T-cell (primary cell): ENCODE measurements around the gene CD8B2. TPM values are rescaled to one million over a fixed set of nuclear protein-coding genes. Genes with fewer than 3 reads are reported as not detected.
"Not testable (repeated sequence)": the region's sequence is repeated elsewhere in the genome, so short reads cannot be mapped to it uniquely, and the experiment has no call there.

Source experiments
- ATAC-seq, 4 experiments: fragments of 200-7000 bp in 3 of 4; fragments of 150-1000 bp in 1 of 4; cut with Tn5 transposase; replicated peaks in 1 of 4; 1 replicate in 3 of 4; 2 replicates in 1 of 4; pipeline ENCODE4 v1.10.0; 2021; ENCODE audit warnings: moderate library complexity in 3 of 4, mild to moderate bottlenecking in 2 of 4, moderate number of reproducible peaks in 1 of 4
- CTCF ChIA-PET, 2 donors: fragments of 300-600 bp; sonication (Branson Sonifier 250); formaldehyde crosslinking; loops; one replicate each; lab custom pipeline; 2022; ENCODE audit warnings: antibody characterized with exemption in 2 of 2; lab: Charles Lee
- POLR2A ChIA-PET, 2 donors: fragments of 300-600 bp; sonication (Branson Sonifier 250); formaldehyde crosslinking; loops; one replicate each; lab custom pipeline; 2022; ENCODE audit warnings: antibody characterized with exemption in 2 of 2; lab: Charles Lee
- DNase-seq, 35 experiments: peaks; one replicate each; pipeline versions ENCODE4 v3.0.0 to v3.0.0-alpha.2; 2013 to 2023
- H3K27ac ChIP-seq: one replicate; pipeline ENCODE4 v1.5.1; 2013; ENCODE audit warnings: low read length
- H3K27me3 ChIP-seq, 2 experiments: replicated peaks in 1 of 2; 1 replicate in 1 of 2; 2 replicates in 1 of 2; pipeline versions ENCODE4 v1.6.1 to v1.7.0; 2013; ENCODE audit warnings: low read length in 1 of 2, mixed read lengths in 1 of 2; ENCODE audit not compliant: control insufficient read depth in 2 of 2, insufficient read depth in 2 of 2; ENCODE audit errors: extremely low read depth in 1 of 2
- H3K36me3 ChIP-seq, 2 donors: 1 replicate in 1 of 2; 2 replicates in 1 of 2; pipeline versions ENCODE4 v1.6.1 to v1.7.0; 2013; ENCODE audit warnings: low read length in 1 of 2; ENCODE audit not compliant: control insufficient read depth in 2 of 2, insufficient read depth in 1 of 2; ENCODE audit errors: extremely low read depth in 1 of 2
- H3K4me1 ChIP-seq, 2 experiments: 1 replicate in 1 of 2; 2 replicates in 1 of 2; pipeline versions ENCODE4 v1.6.1 to v1.7.0; 2013; ENCODE audit warnings: low read length in 2 of 2, mixed read lengths in 1 of 2; ENCODE audit not compliant: insufficient read depth in 2 of 2, control insufficient read depth in 1 of 2; ENCODE audit errors: extremely low read depth in 1 of 2
- H3K4me3 ChIP-seq, 2 donors: 1 replicate in 1 of 2; 2 replicates in 1 of 2; pipeline versions ENCODE4 v1.5.1 to v1.7.0; 2013; ENCODE audit warnings: mild to moderate bottlenecking in 2 of 2, low read length in 1 of 2, moderate library complexity in 1 of 2; ENCODE audit not compliant: control insufficient read depth in 1 of 2; ENCODE audit errors: extremely low read depth in 1 of 2
- H3K9me3 ChIP-seq: 2 replicates; pipeline ENCODE4 v1.7.0; 2013
- H3K27ac Mint-ChIP-seq, 2 donors: one replicate each; pipeline ENCODE4 v1.8.0; 2020 to 2021; ENCODE audit warnings: mild to moderate bottlenecking in 2 of 2, mixed read lengths in 2 of 2
- H3K27me3 Mint-ChIP-seq, 2 donors: one replicate each; pipeline ENCODE4 v1.8.0; 2021 to 2022; ENCODE audit warnings: mixed read lengths in 2 of 2
- H3K36me3 Mint-ChIP-seq: one replicate; pipeline ENCODE4 v1.8.0; 2021; ENCODE audit warnings: mixed read lengths
- H3K4me1 Mint-ChIP-seq, 3 donors: one replicate each; pipeline ENCODE4 v1.8.0; 2020 to 2022; ENCODE audit warnings: mixed read lengths in 3 of 3, mild to moderate bottlenecking in 1 of 3
- H3K4me3 Mint-ChIP-seq, 3 donors: one replicate each; pipeline ENCODE4 v1.8.0; 2020 to 2022; ENCODE audit warnings: mild to moderate bottlenecking in 3 of 3, mixed read lengths in 3 of 3, moderate library complexity in 3 of 3
- H3K9me3 Mint-ChIP-seq, 3 donors: one replicate each; pipeline ENCODE4 v1.8.0; 2020 to 2022; ENCODE audit warnings: mixed read lengths in 3 of 3
- WGBS: methylation state at CpG from one replicate; pipeline ENCODE4 v1.1.5; 2013; ENCODE audit warnings: missing lambda C conversion rate; ENCODE audit not compliant: insufficient coverage; 5-methylcytosine and 5-hydroxymethylcytosine counted together
- total RNA-seq, 35 experiments: library from RNA in 6 of 35; stranded (reverse) in 6 of 35; fragments of 120-200 nt in 1 of 35; gene quantifications; one replicate each; pipeline versions ENCODE4 v1.2.1 to v1.2.4 and lab custom pipeline; 2013 to 2026

Gene CD8B2
- total RNA-seq, 5 donors from 2014 or later (not counting 1 experiment from before 2014, with no cell fraction given) = 1.3 to 3.2 (median 2.2) TPM

DNA sequence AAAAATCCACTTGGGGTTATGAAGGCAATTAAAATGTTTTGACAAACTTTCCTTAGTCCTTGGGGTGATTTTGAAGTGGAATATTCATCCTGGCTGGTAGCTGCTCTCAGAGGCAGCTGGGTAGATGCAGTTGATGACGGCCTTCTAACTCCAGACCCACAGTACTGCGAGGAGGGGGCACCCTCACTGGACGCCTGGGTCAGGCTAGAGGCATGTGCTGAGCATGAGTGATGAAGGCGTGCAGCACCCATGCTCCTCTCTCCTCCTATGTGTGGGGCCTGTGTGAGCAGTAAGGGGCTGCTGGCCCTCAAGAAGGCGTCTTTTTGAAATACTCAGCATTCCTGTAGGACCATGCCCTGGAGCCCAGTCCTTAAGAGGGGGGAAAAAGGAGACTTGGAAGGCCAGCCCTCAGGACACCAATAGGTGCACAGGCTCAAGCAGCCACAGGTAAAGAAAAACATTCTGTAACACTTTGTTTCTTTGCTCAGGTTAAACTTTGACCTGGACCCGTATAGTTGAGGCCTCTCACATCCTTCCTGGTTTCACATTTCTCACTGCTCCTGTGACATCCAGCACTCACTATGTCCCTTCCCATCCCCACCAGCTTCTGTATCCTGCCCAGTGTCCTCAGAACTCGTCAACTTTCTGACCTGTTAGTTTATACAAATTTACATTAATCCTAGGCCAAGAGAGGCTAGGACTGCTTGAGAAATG is 64.4 kb downstream of the CD8B2 start:
- peaks cover 0 to 4% of the 10 kb centered on the region in 2 experiments for H3K27me3 ChIP-seq
- H3K27ac Mint-ChIP-seq = no peak overlapping the region
- H3K4me1 ChIP-seq = no peaks in the 10 kb centered on the region
- no peaks in the 10 kb centered on the region for H3K4me1 Mint-ChIP-seq
- no peaks in the 10 kb centered on the region for H3K36me3 Mint-ChIP-seq
- H3K4me3 Mint-ChIP-seq = no peak overlapping the region
- 29% methylated on average over 1 of the region's 7 CpGs for WGBS
- no peak overlapping the region for H3K4me3 ChIP-seq
- DNase-seq (no peak), ATAC-seq (no peak)
- H3K9me3 Mint-ChIP-seq = peaks cover 0 to 2% (median 0%) of the 10 kb centered on the region in 3 donors
- H3K9me3 ChIP-seq = no peaks in the 10 kb centered on the region
- H3K36me3 ChIP-seq = no peaks in the 10 kb centered on the region
- CTCF ChIA-PET = no interaction called here
- H3K27ac ChIP-seq = no peak overlapping the region
- POLR2A ChIA-PET = no interaction called here
- peaks cover 3 to 8% of the 10 kb centered on the region in 2 donors for H3K27me3 Mint-ChIP-seq

- no peak overlapping the region for H3K4me3 Mint-ChIP-seq
- H3K36me3 Mint-ChIP-seq = peaks cover 4% of the 10 kb centered on the region
- H3K27ac Mint-ChIP-seq = no peak overlapping the region
- H3K4me1 Mint-ChIP-seq = no peaks in the 10 kb centered on the region
- 83% methylated on average over 4 of the region's 6 CpGs for WGBS
- Histone ChIP-seq H3K4me3 (no peak overlapping the region), H3K27me3 (no peaks in the 10 kb centered on the region), H3K4me1 (no peaks in the 10 kb centered on the region), H3K36me3 (no peaks in the 10 kb centered on the region), H3K27ac (no peak overlapping the region), H3K9me3 (no peaks in the 10 kb centered on the region)
- CTCF ChIA-PET = no interaction called here
- POLR2A ChIA-PET = no interaction called here
- no peak for DNase-seq
- H3K27me3 Mint-ChIP-seq = peaks cover 0 to 5% of the 10 kb centered on the region in 2 donors
- no peak for ATAC-seq
- H3K9me3 Mint-ChIP-seq = peaks cover 0 to 7% (median 3%) of the 10 kb centered on the region in 3 donors
These were observed 65.8 kb downstream of the CD8B2 start for GRCh38 chr2:106552921-106553320.

DNA sequence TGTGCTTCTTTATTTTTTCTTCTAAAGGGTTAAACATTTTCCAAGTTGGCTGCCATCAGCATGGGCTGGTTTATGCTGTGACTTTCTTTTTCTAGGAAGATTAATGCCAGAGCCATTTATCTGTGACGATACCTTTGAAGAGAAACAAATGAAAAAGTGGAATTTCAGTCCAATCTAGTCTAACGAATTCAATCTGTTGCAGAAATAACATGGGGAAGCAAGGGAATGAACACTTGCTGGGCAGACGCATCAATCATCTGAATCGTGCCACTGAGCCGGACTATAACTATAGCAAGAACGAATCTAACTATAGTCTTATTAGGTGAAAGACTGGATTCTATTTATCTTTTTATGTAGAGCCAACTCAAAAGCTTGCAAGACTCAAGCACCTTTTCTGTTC is 66.2 kb downstream of the CD8B2 start:
- Histone ChIP-seq H3K27me3 (no peaks in the 10 kb centered on the region), H3K4me3 (no peak overlapping the region), H3K9me3 (no peaks in the 10 kb centered on the region), H3K36me3 (no peaks in the 10 kb centered on the region), H3K4me1 (no peaks in the 10 kb centered on the region), H3K27ac (no peak overlapping the region)
- CTCF ChIA-PET = no interaction called here
- Mint-ChIP-seq H3K27me3 (peaks cover 0 to under 1% of the 10 kb centered on the region in 2 donors), H3K9me3 (peaks cover 0 to 7% (median 3%) of the 10 kb centered on the region in 3 donors), H3K36me3 (peaks cover 7% of the 10 kb centered on the region), H3K4me1 (no peaks in the 10 kb centered on the region), H3K27ac (no peak overlapping the region), H3K4me3 (no peak overlapping the region)
- ATAC-seq = no peak
- POLR2A ChIA-PET = no interaction called here
- 75% methylated on average over 2 of the region's 6 CpGs for WGBS
- DNase-seq = no peak

DNA sequence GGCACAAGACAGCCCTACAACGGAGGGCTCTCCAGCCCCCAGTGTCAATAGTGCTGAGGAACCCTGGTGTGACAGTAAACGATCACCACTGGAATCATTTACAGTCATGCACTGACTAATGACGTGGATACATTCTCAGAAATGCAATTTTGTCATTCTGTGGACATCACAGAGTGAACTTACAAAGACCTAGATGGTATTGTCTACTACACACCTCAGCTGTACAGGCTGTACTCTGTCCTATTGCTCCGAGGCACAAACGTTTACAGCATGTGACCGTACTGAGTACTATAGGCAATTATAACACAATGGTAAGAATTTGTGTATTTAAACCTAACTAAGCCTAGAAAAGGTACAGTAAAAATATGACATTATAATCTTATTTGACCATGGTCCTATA is 67.2 kb downstream of the CD8B2 start:
- WGBS = 65% methylated on average over 3 of the region's 6 CpGs
- CTCF ChIA-PET = no interaction called here
- ATAC-seq = no peak

DNA sequence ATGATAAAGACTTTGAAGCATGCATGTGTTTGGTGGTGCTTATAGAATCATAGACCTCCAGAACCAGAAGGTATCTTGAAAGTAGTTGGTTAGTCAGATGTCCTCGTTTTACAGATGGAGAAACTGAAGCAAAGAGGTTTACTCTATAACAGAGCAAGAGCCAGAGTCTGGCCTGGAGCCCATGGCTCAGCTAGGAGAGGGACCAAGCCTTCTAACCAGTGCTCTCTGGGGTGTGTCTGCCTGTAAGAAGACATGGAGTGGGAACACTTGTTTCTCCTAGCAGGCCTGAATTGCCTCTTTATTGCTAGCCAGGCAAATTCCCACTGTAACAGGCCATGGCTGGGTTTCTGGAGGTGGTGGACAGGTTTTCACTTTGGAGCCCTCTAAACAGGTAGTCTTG is 67.9 kb downstream of the CD8B2 start:
- Mint-ChIP-seq H3K4me3 (no peak overlapping the region), H3K4me1 (no peaks in the 10 kb centered on the region), H3K9me3 (peaks cover 0 to 7% (median 3%) of the 10 kb centered on the region in 3 donors), H3K27me3 (peaks cover 3 to 4% of the 10 kb centered on the region in 2 donors), H3K27ac (no peak overlapping the region), H3K36me3 (peaks cover 7% of the 10 kb centered on the region)
- no CpG with 5 or more reads among the region's 1 CpG for WGBS
- no peak overlapping the region for H3K4me3 ChIP-seq
- no peaks in the 10 kb centered on the region for H3K4me1 ChIP-seq
- DNase-seq = no peak
- no peak overlapping the region for H3K27ac ChIP-seq
- H3K27me3 ChIP-seq = no peaks in the 10 kb centered on the region
- POLR2A ChIA-PET = no interaction called here
- no peaks in the 10 kb centered on the region for H3K9me3 ChIP-seq
- H3K36me3 ChIP-seq = no peaks in the 10 kb centered on the region
- ATAC-seq = no peak
- CTCF ChIA-PET = no interaction called here

More for the DNA sequence above, 67.2 kb downstream of the CD8B2 start:
- Histone ChIP-seq H3K27me3 (no peaks in the 10 kb centered on the region), H3K27ac (no peak overlapping the region), H3K9me3 (no peaks in the 10 kb centered on the region), H3K4me3 (no peak overlapping the region), H3K4me1 (no peaks in the 10 kb centered on the region), H3K36me3 (no peaks in the 10 kb centered on the region)
- no peak overlapping the region for H3K4me3 Mint-ChIP-seq
- peaks cover 0 to 7% (median 3%) of the 10 kb centered on the region in 3 donors for H3K9me3 Mint-ChIP-seq
- POLR2A ChIA-PET = no interaction called here
- no peak overlapping the region for H3K27ac Mint-ChIP-seq
- no peak for DNase-seq
- peaks cover 7% of the 10 kb centered on the region for H3K36me3 Mint-ChIP-seq
- no peaks in the 10 kb centered on the region for H3K4me1 Mint-ChIP-seq
- peaks cover 0 to under 1% of the 10 kb centered on the region in 2 donors for H3K27me3 Mint-ChIP-seq

- H3K4me3 Mint-ChIP-seq, DNase-seq, H3K27ac Mint-ChIP-seq, H3K9me3 Mint-ChIP-seq, H3K27ac ChIP-seq, H3K4me1 ChIP-seq, H3K9me3 ChIP-seq, POLR2A ChIA-PET, ATAC-seq, H3K4me3 ChIP-seq, H3K27me3 ChIP-seq, H3K36me3 ChIP-seq, H3K27me3 Mint-ChIP-seq, CTCF ChIA-PET, H3K36me3 Mint-ChIP-seq: not testable (repeated sequence)
- peaks cover 16 to 21% (median 18%) of the 10 kb centered on the region in 3 donors for H3K4me1 Mint-ChIP-seq
- 86% methylated on average over 3 of the region's 3 CpGs for WGBS
These were observed 72.6 kb downstream of the CD8B2 start for GRCh38 chr2:106559786-106560185.
